Right lobe of liver (tissue), 4 donors: ENCODE data around the gene MMP1.

ENCODE experiments used
- POLR2A ChIP-seq: fragments of 450-650 bp; IDR thresholded peaks from one replicate; pipeline ENCODE4 v1.6.1; 2017; ENCODE audit warnings: antibody characterized with exemption, mild to moderate bottlenecking
- TF ChIP-seq, protein P1 (sequence below), 4 donors: fragments of 200-600 bp in 3 of 4; fragments of 450-650 bp in 1 of 4; IDR thresholded peaks; one replicate each; pipeline versions ENCODE4 v1.5.1 to v1.8.0; 2016 to 2022; ENCODE audit warnings: antibody characterized with exemption in 4 of 4, mild to moderate bottlenecking in 2 of 4
- donor health status: DM: no; HTN: no; CAD: no.
- donor health status: DM: no; HTN: no; CAD: no.
- donor health status: DM: no; HTN: yes; CAD: no.

GRCh38 chr11:102760344-102761035 is 37.5 kb downstream of the MMP1 start:
- TF ChIP-seq, protein P1, sequence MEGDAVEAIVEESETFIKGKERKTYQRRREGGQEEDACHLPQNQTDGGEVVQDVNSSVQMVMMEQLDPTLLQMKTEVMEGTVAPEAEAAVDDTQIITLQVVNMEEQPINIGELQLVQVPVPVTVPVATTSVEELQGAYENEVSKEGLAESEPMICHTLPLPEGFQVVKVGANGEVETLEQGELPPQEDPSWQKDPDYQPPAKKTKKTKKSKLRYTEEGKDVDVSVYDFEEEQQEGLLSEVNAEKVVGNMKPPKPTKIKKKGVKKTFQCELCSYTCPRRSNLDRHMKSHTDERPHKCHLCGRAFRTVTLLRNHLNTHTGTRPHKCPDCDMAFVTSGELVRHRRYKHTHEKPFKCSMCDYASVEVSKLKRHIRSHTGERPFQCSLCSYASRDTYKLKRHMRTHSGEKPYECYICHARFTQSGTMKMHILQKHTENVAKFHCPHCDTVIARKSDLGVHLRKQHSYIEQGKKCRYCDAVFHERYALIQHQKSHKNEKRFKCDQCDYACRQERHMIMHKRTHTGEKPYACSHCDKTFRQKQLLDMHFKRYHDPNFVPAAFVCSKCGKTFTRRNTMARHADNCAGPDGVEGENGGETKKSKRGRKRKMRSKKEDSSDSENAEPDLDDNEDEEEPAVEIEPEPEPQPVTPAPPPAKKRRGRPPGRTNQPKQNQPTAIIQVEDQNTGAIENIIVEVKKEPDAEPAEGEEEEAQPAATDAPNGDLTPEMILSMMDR (IDR thresholded peaks at IDR 0.05), result no peak
- no peak for TF ChIP-seq POLR2A
